ENCODE results near the gene DNAJC3.
"Not testable (repeated sequence)": the region's sequence is repeated elsewhere in the genome, so short reads cannot be mapped to it uniquely, and the experiment has no call there.

DNAJC3 gene

GRCh38 chr13:95789315-95789714 lies 112.4 kb downstream of the DNAJC3 start:
- not testable (repeated sequence) for H3K27ac Mint-ChIP-seq, DNase-seq, H3K9me3 Mint-ChIP-seq, H3K4me3 Mint-ChIP-seq, H3K27me3 Mint-ChIP-seq, H3K4me1 Mint-ChIP-seq, ATAC-seq
- H3K36me3 Mint-ChIP-seq (ENCODE audit: low read depth) = peaks cover 72% of the 10 kb centered on the region

- H3K9me3 Mint-ChIP-seq = no peaks in the 10 kb centered on the region
- H3K27ac Mint-ChIP-seq = no peak overlapping the region
- peaks cover 68% of the 10 kb centered on the region for H3K36me3 Mint-ChIP-seq (ENCODE audit: low read depth)
- ATAC-seq (no peak), DNase-seq (no peak)
- H3K4me3 Mint-ChIP-seq = no peak overlapping the region
- H3K27me3 Mint-ChIP-seq = no peaks in the 10 kb centered on the region
- no peaks in the 10 kb centered on the region for H3K4me1 Mint-ChIP-seq
Observed at GRCh38 chr13:95791084-95791722, 114.3 kb downstream of the DNAJC3 start.

GRCh38 chr13:95793018-95793555 lies 116.1 kb downstream of the DNAJC3 start:
- Mint-ChIP-seq H3K36me3 (ENCODE audit: low read depth) (peaks cover 51% of the 10 kb centered on the region), H3K4me3 (no peak overlapping the region), H3K9me3 (no peaks in the 10 kb centered on the region), H3K4me1 (no peaks in the 10 kb centered on the region), H3K27me3 (no peaks in the 10 kb centered on the region), H3K27ac (no peak overlapping the region)
- no peak for ATAC-seq
- no peak for DNase-seq

GRCh38 chr13:95793781-95794180 lies 116.8 kb downstream of the DNAJC3 start:
- no peaks in the 10 kb centered on the region for H3K4me1 Mint-ChIP-seq
- no peak for ATAC-seq
- no peak for DNase-seq
- no peaks in the 10 kb centered on the region for H3K9me3 Mint-ChIP-seq
- H3K36me3 Mint-ChIP-seq (ENCODE audit: low read depth) = peaks cover 44% of the 10 kb centered on the region
- H3K27me3 Mint-ChIP-seq = no peaks in the 10 kb centered on the region
- H3K4me3 Mint-ChIP-seq = no peak overlapping the region
- no peak overlapping the region for H3K27ac Mint-ChIP-seq

GRCh38 chr13:95797016-95797415 lies 120.1 kb downstream of the DNAJC3 start:
- Mint-ChIP-seq H3K4me1 (no peaks in the 10 kb centered on the region), H3K27ac (no peak overlapping the region), H3K9me3 (no peaks in the 10 kb centered on the region), H3K36me3 (ENCODE audit: low read depth) (peaks cover 21% of the 10 kb centered on the region), H3K27me3 (peaks cover 1% of the 10 kb centered on the region), H3K4me3 (no peak overlapping the region)
- ATAC-seq = no peak
- no peak for DNase-seq

GRCh38 chr13:95800436-95800835 lies 123.5 kb downstream of the DNAJC3 start:
- no peaks in the 10 kb centered on the region for H3K9me3 Mint-ChIP-seq
- H3K36me3 Mint-ChIP-seq (ENCODE audit: low read depth) = no peaks in the 10 kb centered on the region
- no peaks in the 10 kb centered on the region for H3K4me1 Mint-ChIP-seq
- H3K27me3 Mint-ChIP-seq = peaks cover 12% of the 10 kb centered on the region
- DNase-seq = no peak
- H3K27ac Mint-ChIP-seq = no peak overlapping the region
- ATAC-seq = no peak
- H3K4me3 Mint-ChIP-seq = no peak overlapping the region

- Mint-ChIP-seq H3K27me3 (peaks cover 15% of the 10 kb centered on the region), H3K9me3 (peaks cover 8% of the 10 kb centered on the region), H3K4me3 (no peak overlapping the region), H3K4me1 (no peaks in the 10 kb centered on the region), H3K27ac (no peak overlapping the region), H3K36me3 (ENCODE audit: low read depth) (no peaks in the 10 kb centered on the region)
- ATAC-seq = no peak
- no peak for DNase-seq
Observed at GRCh38 chr13:95801825-95802224, 124.9 kb downstream of the DNAJC3 start.

GRCh38 chr13:95805921-95806320 lies 129.0 kb downstream of the DNAJC3 start:
- peaks cover 27% of the 10 kb centered on the region for H3K27me3 Mint-ChIP-seq
- H3K9me3 Mint-ChIP-seq = peaks cover 13% of the 10 kb centered on the region
- no peak overlapping the region for H3K27ac Mint-ChIP-seq
- DNase-seq = no peak
- ATAC-seq = no peak
- no peaks in the 10 kb centered on the region for H3K36me3 Mint-ChIP-seq (ENCODE audit: low read depth)
- H3K4me1 Mint-ChIP-seq = no peaks in the 10 kb centered on the region
- H3K4me3 Mint-ChIP-seq = no peak overlapping the region

- Mint-ChIP-seq H3K27me3 (peaks cover 21% of the 10 kb centered on the region), H3K9me3 (peaks cover 25% of the 10 kb centered on the region), H3K4me3 (no peak overlapping the region), H3K4me1 (no peaks in the 10 kb centered on the region), H3K27ac (no peak overlapping the region), H3K36me3 (ENCODE audit: low read depth) (peaks cover 3% of the 10 kb centered on the region)
- no peak for ATAC-seq
- no peak for DNase-seq
Observed at GRCh38 chr13:95809429-95809828, 132.5 kb downstream of the DNAJC3 start.

GRCh38 chr13:95813139-95813538 lies 136.2 kb downstream of the DNAJC3 start:
- Mint-ChIP-seq H3K27ac (no peak overlapping the region), H3K27me3 (peaks cover 14% of the 10 kb centered on the region), H3K36me3 (ENCODE audit: low read depth) (peaks cover 3% of the 10 kb centered on the region), H3K4me1 (no peaks in the 10 kb centered on the region), H3K4me3 (no peak overlapping the region), H3K9me3 (peaks cover 20% of the 10 kb centered on the region)
- DNase-seq (no peak), ATAC-seq (no peak)

- H3K27ac Mint-ChIP-seq = no peak overlapping the region
- H3K36me3 Mint-ChIP-seq (ENCODE audit: low read depth) = peaks cover 3% of the 10 kb centered on the region
- no peak for ATAC-seq
- no peak overlapping the region for H3K4me3 Mint-ChIP-seq
- H3K4me1 Mint-ChIP-seq = no peaks in the 10 kb centered on the region
- peaks cover 17% of the 10 kb centered on the region for H3K9me3 Mint-ChIP-seq
- no peak for DNase-seq
- peaks cover 10% of the 10 kb centered on the region for H3K27me3 Mint-ChIP-seq
Observed at GRCh38 chr13:95814495-95814894, 137.6 kb downstream of the DNAJC3 start.

GRCh38 chr13:95822303-95822702 lies 145.4 kb downstream of the DNAJC3 start:
- Mint-ChIP-seq H3K36me3 (ENCODE audit: low read depth) (no peaks in the 10 kb centered on the region), H3K27ac (no peak overlapping the region), H3K9me3 (no peaks in the 10 kb centered on the region), H3K27me3 (peaks cover 8% of the 10 kb centered on the region), H3K4me1 (no peaks in the 10 kb centered on the region), H3K4me3 (no peak overlapping the region)
- DNase-seq (no peak), ATAC-seq (no peak)

GRCh38 chr13:95833126-95833525 lies 156.2 kb downstream of the DNAJC3 start:
- Mint-ChIP-seq H3K4me1 (no peaks in the 10 kb centered on the region), H3K27me3 (peaks cover 11% of the 10 kb centered on the region), H3K36me3 (ENCODE audit: low read depth) (no peaks in the 10 kb centered on the region), H3K27ac (no peak overlapping the region), H3K9me3 (no peaks in the 10 kb centered on the region), H3K4me3 (no peak overlapping the region)
- DNase-seq = no peak
- ATAC-seq = no peak

GRCh38 chr13:95833719-95834118 lies 156.8 kb downstream of the DNAJC3 start:
- ATAC-seq (no peak), DNase-seq (no peak)
- H3K9me3 Mint-ChIP-seq = peaks cover 2% of the 10 kb centered on the region
- H3K4me1 Mint-ChIP-seq = no peaks in the 10 kb centered on the region
- H3K27ac Mint-ChIP-seq = no peak overlapping the region
- H3K36me3 Mint-ChIP-seq (ENCODE audit: low read depth) = no peaks in the 10 kb centered on the region
- no peak overlapping the region for H3K4me3 Mint-ChIP-seq
- peaks cover 10% of the 10 kb centered on the region for H3K27me3 Mint-ChIP-seq

- peak; percentile 54 for ATAC-seq
- Mint-ChIP-seq H3K27ac (no peak overlapping the region), H3K4me1 (no peaks in the 10 kb centered on the region), H3K27me3 (peaks cover 10% of the 10 kb centered on the region), H3K36me3 (ENCODE audit: low read depth) (no peaks in the 10 kb centered on the region), H3K9me3 (peaks cover 5% of the 10 kb centered on the region), H3K4me3 (no peak overlapping the region)
- DNase-seq = peak; percentile 60
Observed at GRCh38 chr13:95834134-95834765, 157.3 kb downstream of the DNAJC3 start.

Measured in activated naive CD8-positive, alpha-beta T cell treated with anti-CD3 and anti-CD28 coated beads, Interleukin-2, amount 50 U/mL, for 24 hours (primary cell).